GM21529 (cell line): ENCODE measurements around the gene MBD5.

Experiments used
- ATAC-seq: cut with Tn5 transposase; IDR thresholded peaks from one replicate; pipeline ENCODE4 v1.9.1; 2021; ENCODE audit not compliant: unreplicated experiment

MBD5 gene

DNA sequence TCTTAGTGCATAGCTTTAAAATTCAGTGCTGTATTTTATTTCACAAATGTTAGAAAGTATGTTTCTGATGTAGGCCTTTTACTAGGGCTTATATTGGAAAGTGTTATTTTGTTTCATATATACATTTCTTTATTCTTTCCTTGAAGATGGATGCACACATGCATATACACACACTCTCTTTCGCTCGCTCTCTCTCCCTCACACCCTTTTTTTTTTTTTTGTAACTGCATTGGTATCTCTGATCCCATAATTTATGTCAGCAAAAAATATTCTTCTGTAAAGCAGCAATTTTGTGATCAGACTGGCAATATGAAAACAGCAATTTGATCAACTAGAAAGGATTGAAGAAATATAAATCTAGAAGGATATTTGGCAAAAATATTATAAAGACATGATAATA lies 2.0 kb downstream of the MBD5 start:
- no peak for ATAC-seq

DNA sequence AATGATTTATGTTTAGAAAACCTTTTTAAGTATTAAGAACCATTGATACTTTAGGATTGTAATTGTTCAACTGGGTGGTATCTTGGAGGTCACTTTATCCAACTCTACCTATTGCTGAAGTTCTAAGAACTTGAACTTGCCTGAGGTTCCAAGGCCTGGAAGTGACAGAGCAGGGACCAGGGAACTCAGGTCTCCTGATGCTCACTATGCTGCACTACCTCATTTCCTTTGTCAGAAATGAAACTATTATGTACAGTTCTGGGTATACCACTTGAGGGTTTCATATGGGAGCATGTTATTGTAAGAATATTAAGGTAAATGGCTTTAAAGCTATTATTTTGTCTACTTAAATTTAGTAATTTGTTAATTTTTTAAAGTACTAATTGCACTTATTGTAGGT lies 3.0 kb downstream of the MBD5 start:
- peak; percentile 41 for ATAC-seq

DNA sequence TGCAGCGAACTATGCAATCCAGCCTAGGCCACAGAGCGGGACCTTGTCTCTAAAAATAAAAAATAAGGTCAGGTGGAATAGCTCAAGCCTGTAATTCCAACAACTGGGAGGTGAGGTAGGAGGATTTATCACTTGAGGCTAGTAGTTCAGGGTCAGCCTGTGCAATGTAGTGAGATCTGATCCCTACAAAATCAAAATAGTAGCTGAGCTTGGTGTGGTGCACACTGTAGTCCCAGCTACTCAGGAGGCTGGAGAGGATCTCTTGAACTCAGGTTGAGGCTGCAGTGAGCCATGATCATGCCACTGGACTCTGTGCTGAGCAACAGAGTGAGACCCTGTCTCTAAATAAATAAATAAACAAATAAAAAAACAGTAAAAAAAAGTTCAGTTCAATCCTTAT lies 5.7 kb downstream of the MBD5 start:
- ATAC-seq: no peak

- ATAC-seq: no peak
Measured at GRCh38 chr2:148027822-148028221, 6.9 kb downstream of the MBD5 start.

GRCh38 chr2:148028781-148029180 lies 7.9 kb downstream of the MBD5 start:
- no peak for ATAC-seq

DNA sequence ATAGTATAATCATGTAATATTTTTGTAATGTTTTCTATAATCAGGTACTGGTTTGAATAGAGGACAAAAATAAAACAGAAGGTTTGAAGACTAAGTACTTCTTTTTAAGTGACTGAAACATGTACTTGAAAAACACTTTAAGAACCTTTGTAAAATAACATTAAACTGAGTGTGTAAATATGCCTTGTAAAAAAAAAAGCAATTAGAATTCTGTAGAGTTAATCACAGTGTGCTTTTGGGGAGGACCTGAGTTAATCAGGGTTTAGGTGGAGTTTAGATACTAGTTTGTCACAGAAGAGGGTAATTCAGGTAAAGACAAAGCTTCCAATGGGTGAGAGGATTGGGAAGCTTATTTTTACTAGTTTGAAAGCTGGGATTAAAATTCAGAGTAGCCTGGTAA lies 10.3 kb downstream of the MBD5 start:
- ATAC-seq: no peak

GRCh38 chr2:148032215-148032614 lies 11.3 kb downstream of the MBD5 start:
- ATAC-seq: no peak

GRCh38 chr2:148039783-148040182 lies 18.9 kb downstream of the MBD5 start:
- ATAC-seq: no peak

- peak; percentile 86 for ATAC-seq
Measured at GRCh38 chr2:148042219-148042618, 21.3 kb downstream of the MBD5 start.

- ATAC-seq: no peak
Measured at GRCh38 chr2:148044322-148044721, 23.4 kb downstream of the MBD5 start.

GRCh38 chr2:148046802-148047201 lies 25.9 kb downstream of the MBD5 start:
- no peak for ATAC-seq

GRCh38 chr2:148048475-148049221 lies 27.8 kb downstream of the MBD5 start:
- ATAC-seq: peak; percentile 62

- no peak for ATAC-seq
Measured at GRCh38 chr2:148049284-148049683, 28.4 kb downstream of the MBD5 start.

- no peak for ATAC-seq
Measured at GRCh38 chr2:148052687-148053086, 31.8 kb downstream of the MBD5 start.

DNA sequence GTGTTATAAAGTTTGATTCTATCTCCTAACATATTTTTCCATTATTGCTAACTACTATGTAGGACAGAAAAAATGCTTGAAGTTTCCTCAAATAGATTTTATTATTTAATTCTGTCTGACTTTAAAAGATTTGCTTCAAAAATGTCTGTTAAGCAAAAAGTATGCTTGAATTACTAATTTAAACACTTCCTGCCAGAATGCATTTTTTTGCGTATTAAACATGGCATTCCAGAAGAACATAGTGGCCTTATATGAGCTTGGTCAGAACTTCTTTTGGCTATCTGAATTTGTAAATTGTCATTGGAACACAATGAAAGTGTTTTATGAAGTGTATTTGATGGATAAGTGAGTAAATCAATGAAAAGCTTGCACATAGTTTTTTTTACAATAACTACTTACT lies 37.8 kb downstream of the MBD5 start:
- ATAC-seq: no peak

- ATAC-seq: no peak
Measured at GRCh38 chr2:148063633-148064032, 42.7 kb downstream of the MBD5 start.

DNA sequence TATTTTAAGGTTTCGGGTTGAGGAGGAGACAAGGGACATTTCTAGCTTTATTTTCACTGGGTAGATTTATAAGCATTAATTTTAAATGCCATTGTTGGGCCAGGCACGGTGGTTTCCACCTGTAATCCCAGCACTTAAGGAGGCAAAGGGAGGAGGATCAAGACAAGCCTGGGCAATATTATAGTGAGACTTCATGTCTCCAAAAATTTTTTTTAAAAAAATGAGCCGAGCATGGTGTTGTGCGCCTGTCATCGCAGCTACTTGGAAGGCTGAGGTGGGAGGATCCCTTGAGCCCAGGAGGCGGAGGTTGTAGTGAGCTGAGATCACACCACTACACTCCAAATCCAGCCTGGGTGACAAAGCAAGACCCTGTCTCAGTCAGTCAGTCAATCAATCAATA lies 45.0 kb downstream of the MBD5 start:
- no peak for ATAC-seq

GRCh38 chr2:148067801-148068200 lies 46.9 kb downstream of the MBD5 start:
- no peak for ATAC-seq

- ATAC-seq: no peak
Measured at GRCh38 chr2:148071351-148071750, 50.5 kb downstream of the MBD5 start.

DNA sequence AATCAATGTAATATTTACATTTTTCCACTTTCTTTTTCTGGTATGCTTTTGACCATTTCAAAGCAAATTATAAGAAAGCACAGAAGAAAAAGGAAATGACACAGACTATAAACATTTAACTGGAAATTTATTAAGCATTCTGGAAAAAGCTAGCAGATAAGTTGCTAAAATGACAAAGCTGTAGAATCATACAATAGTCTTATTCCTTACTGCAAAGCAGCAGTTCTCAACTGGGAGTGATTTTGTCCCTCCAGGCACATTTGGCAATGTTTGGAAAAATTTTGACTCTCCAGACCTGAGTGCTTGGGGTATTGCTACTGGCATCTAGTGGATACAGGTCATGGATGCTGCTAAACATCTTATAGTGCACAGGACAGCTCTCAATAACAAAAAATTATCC lies 75.1 kb downstream of the MBD5 start:
- ATAC-seq: no peak

DNA sequence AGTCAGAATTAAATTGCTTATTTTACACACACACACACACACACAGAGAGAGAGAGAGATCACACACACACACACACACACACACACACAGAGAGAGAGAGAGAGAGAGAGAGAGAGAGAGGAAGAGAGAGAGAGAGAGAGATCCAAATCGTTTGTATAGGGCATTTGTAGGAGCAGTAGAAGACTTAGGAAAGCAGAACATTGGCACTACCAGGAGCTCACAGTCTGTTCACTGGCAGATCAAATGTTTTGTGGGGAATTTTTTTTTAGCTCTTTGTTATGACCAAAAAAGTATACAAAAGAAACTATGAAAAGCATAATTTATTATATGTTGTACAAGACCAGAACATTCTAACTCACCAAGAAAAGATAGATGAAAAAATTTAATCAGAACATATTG lies 81.8 kb downstream of the MBD5 start:
- ATAC-seq: no peak

DNA sequence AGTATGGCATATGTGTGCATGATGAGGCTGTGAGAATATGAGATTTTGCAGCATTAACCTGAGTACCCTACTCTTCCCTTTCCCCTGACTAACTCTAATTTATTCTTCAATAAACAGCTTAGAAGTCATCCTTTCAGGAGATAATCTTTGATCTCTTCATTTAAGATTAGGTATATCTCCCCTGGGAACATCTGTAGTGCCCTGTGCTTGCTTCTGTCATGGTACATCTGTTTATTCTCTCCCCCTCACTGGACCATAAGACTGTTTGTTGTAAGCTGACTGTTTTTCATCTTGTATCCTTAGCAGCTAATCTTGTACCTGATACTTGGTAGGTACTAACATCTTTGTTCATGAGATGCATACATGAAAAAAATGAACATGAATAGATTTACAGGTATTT lies 83.1 kb downstream of the MBD5 start:
- no peak for ATAC-seq

DNA sequence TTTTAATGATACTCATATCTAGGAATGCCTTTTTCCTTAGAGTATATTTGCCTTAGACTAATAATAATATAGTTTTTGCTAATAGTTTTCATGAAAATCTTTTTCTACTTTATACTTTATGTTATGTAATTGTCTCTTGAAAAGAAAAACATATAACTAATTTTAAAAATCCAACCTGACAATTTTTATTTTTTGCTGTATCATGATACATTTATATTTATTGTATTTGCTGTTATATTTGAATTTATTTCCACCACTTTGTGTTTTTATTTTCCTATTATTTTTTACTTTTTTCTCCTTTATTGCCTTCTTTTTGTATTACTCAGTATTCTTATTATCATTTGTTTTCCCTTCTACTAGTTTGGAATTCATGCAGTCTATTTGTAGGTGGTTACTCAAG lies 85.4 kb downstream of the MBD5 start:
- ATAC-seq: no peak
